UCSD-AML1 (cell line): ENCODE measurements around the gene PRKCE.

ENCODE experiments used
- DNase-seq: peaks from one replicate; lab custom pipeline; 2025; ENCODE audit not compliant: unreplicated experiment; lab: John Stamatoyannopoulos, UW

The PRKCE gene

GRCh38 chr2:45750001-45750400 is 98.5 kb downstream of the PRKCE start:
- DNase-seq: no peak

GRCh38 chr2:45750484-45750883 is 99.0 kb downstream of the PRKCE start:
- no peak for DNase-seq

GRCh38 chr2:45753381-45753780 is 101.9 kb downstream of the PRKCE start:
- no peak for DNase-seq

DNA sequence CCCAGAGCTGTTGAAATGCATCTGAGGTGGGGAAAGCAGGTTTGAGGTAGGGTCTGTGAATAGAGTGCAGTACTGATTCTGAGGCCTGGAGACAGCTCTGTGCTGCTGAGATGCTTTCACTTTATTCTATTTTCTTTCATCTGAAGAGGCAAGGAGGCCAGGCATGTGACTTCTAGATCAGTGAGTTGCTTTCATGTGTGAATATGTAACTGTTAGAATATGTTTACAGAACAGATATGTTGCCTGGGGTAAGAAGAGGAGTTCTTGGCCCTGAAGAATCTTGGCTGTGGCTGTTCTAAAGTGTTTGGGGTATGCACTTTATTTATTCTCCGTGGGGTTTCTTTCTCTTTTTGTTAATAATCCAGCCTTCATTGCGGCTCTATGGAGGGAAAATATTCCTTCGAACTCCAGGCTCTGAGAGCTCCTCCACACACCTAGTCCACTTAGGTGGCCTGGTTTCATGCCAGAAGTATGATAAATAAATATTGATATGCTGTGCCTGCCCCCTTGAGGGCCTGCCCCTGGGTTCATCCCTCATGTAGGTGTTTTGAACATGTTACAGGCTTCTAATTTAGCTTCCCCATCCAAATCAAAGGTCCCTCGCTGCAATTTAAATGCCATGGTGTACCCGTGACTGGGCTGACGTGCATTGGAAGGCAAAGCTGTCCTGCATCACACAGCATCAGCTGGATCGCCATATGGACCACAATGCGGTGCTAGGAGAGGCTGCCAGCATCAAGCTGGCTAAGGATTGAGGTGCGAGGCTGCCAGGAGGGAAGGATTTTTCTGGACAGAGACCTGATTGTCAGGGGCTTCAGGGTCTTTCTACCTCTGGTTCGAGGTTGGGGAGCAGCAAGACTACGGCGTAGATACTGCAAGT is 102.9 kb downstream of the PRKCE start:
- no peak for DNase-seq

DNA sequence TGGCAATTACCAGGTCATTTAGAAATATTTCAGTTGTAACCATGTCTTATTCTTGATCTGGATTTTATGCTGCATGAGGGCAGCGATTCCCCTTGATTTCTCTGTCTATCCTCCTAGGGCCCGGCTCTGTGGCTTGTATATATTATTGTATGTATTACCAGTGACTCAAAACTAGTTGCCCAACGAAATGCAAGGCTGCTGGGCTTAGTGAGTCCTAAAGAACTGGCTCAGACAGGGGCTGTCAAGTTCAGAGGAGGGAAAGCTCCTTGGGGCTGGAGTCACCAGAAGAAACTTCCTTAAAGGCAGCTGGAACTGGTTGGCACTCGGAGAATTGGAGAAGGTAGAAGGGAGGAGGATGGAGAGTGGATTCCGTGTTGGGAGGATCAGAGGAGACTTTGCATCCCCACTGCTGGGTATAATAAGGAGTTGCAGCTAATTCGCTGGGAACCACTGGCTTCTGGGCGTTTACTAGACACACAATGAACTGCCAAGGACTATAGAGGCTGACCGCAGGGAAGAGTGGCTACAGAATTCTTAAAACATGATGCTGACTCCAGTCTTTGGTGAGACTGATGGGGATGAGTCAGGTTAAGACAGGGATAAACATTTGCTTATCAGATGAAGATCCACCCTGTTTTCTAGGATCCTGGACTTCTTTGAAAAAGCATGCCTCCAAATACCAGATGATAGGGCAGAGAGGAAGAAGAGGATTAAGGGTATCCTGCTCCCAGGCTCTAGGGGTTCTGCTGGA is 104.3 kb downstream of the PRKCE start:
- no peak for DNase-seq

GRCh38 chr2:45758018-45758417 is 106.5 kb downstream of the PRKCE start:
- no peak for DNase-seq

- DNase-seq: no peak
These were observed 107.9 kb downstream of the PRKCE start for GRCh38 chr2:45759310-45759851.

GRCh38 chr2:45761635-45762034 is 110.2 kb downstream of the PRKCE start:
- no peak for DNase-seq

DNA sequence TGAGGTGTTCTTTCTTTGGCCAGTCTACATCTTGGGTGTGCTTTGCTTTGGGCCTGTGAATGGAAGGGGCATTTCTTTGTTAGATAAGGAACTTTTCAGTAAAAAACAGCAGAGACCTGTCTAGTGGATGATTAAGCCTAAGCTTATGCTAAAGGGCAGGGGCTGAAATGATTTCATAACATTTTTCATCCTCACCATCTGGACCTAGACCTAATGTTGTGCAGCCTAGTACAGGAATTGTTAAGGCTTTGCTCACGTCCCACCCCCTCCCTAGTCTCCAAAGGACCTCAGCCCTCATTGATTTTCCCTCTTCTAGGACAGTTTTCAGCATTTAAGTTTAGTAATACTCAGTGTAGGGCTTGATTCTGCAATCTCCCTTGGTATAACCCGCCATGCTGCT is 111.8 kb downstream of the PRKCE start:
- no peak for DNase-seq

GRCh38 chr2:45763797-45764196 is 112.3 kb downstream of the PRKCE start:
- DNase-seq: no peak

- DNase-seq: no peak
These were observed 113.7 kb downstream of the PRKCE start for GRCh38 chr2:45765007-45765727.

GRCh38 chr2:45765728-45766254 is 114.3 kb downstream of the PRKCE start:
- DNase-seq: no peak

GRCh38 chr2:45768208-45768607 is 116.7 kb downstream of the PRKCE start:
- DNase-seq: no peak

DNA sequence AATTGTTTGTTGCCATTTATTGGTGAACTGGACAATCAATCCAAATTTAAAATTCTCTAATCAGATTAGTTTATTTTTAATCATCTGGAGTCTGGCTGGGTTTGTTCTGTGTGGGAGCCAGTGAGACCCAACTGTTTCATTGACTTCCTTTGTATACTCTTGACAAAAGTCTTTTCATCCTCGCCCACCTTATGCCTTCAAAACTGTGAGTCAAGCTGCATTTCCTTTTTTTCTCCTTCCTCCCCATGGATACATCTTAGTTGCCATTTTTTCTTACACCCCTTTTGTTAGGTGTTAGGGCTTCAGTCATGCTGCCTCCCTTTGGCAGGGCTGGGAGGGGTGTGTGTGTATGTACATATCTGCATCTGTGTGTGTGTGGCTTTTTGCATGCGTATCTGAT is 117.6 kb downstream of the PRKCE start:
- no peak for DNase-seq

DNA sequence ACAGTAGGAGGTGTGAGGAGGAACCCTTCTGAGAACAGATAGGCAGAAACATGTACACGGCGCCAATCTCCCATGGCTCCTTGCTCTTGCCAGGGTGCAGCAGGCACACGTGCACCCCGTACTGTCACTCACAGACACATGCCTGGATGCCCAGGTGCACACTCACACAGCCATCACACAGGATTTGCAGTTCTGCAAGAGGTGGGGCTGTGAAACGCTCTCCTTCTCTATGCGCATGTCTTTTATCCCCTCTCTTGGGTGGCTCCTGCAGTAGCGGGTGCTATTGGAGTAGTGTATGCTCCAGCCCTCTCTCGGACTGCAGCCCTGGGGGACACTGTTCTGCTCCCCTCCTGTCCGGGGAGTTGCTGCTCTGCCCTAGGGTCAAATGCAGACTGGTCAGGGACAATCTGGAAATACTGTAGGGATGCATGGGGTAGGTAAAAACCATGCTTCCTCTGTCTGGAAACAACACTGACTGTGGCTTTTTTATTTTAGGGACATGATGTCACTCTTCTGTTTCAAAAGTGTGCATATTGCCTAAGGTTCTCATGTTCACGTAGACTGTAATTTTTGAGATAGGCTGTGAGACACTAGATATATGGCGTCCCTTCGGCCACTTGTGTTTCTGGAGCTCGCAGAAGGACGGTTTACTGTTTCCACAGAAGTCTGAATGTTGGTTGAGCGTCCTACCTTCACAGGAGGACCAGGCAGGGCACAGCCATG is 118.5 kb downstream of the PRKCE start:
- no peak for DNase-seq

GRCh38 chr2:45770811-45771210 is 119.3 kb downstream of the PRKCE start:
- DNase-seq: no peak

GRCh38 chr2:45771261-45771660 is 119.8 kb downstream of the PRKCE start:
- DNase-seq: peak; percentile 39

GRCh38 chr2:45772038-45772437 is 120.6 kb downstream of the PRKCE start:
- no peak for DNase-seq

- DNase-seq: no peak
These were observed 122.4 kb downstream of the PRKCE start for GRCh38 chr2:45773909-45774308.

DNA sequence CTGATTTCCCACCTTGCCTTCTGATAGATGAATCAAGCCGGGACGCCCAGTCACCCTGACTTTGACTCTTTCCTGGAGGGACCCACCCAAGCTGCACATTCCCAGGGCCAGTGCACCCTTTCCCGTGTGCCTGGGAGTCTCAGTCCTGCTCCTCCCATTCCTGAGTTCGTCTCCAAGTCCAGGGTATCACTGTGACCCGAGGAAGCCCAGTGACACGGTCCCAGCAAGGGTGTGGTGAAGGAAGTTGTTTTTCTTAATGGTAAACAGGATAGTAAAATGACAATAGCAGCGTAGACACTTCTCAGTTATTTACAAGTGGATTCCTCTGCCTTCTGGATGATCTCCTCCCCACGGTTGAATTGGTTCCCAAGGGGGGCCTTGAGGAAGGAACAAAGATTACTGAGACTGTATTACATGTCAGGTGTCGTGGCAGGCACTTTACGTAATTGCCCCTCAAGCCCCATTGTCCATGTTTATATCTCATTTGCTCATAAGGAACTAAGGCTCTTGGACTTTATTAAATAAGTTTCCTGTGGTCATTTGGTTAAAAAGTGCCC is 123.3 kb downstream of the PRKCE start:
- no peak for DNase-seq
